SU-DHL-6 (cell line): ENCODE results near the gene GRHL3.

Experiments
- H2AFZ ChIP-seq: fragments of 200-600 bp; sonication (generic); 2 replicates; pipeline ENCODE4 v1.6.1; 2014; ENCODE audit warnings: low read depth, mild to moderate bottlenecking, moderate library complexity, mixed read lengths, antibody characterized with exemption, low read length; ENCODE audit not compliant: severe bottlenecking
- H3F3A ChIP-seq: fragments of 200-600 bp; shearing (Covaris generic); 2 replicates; pipeline ENCODE4 v1.6.0; 2016; ENCODE audit warnings: antibody characterized with exemption, mild to moderate bottlenecking; ENCODE audit not compliant: insufficient read depth
- H3K27ac ChIP-seq: fragments of 200-600 bp; sonication (generic); 2 replicates; pipeline ENCODE4 v1.5.1; 2016; ENCODE audit warnings: low read depth, mild to moderate bottlenecking, low read length, moderate library complexity, mixed read lengths
- H3K27me3 ChIP-seq: fragments of 200-600 bp; sonication (generic), shearing (Covaris generic); 2 replicates; pipeline ENCODE4 v1.6.0; 2014; ENCODE audit warnings: mild to moderate bottlenecking, low read length
- H3K36me3 ChIP-seq: fragments of 200-600 bp; sonication (generic); 2 replicates; pipeline ENCODE4 v1.6.1; 2014; ENCODE audit warnings: mild to moderate bottlenecking, low read length, mixed read lengths
- H3K4me2 ChIP-seq: fragments of 300-600, 200-600 bp; shearing (Covaris generic), sonication (generic); 2 replicates; pipeline ENCODE4 v1.6.0; 2014; ENCODE audit warnings: low read length, low read depth, mild to moderate bottlenecking; ENCODE audit not compliant: poor library complexity, severe bottlenecking
- H3K4me3 ChIP-seq: fragments of 200-600 bp; sonication (generic); 2 replicates; pipeline ENCODE4 v1.5.1; 2014; ENCODE audit warnings: antibody characterized with exemption, low read length, mild to moderate bottlenecking, mixed read lengths; ENCODE audit not compliant: insufficient read depth, poor library complexity, severe bottlenecking
- H3K79me2 ChIP-seq: fragments of 200-600 bp; sonication (generic); 2 replicates; pipeline ENCODE4 v1.6.1; 2014; ENCODE audit warnings: mild to moderate bottlenecking, low read length, moderate library complexity; ENCODE audit not compliant: insufficient read depth
- H3K9ac ChIP-seq: fragments of 200-600 bp; sonication (generic); 2 replicates; pipeline ENCODE4 v1.7.0; 2014; ENCODE audit warnings: mild to moderate bottlenecking, low read length
- H3K9me2 ChIP-seq: fragments of 200-600 bp; sonication (generic); replicated peaks from 2 replicates; pipeline ENCODE4 v1.6.1; 2014; ENCODE audit warnings: low read length; ENCODE audit not compliant: insufficient read depth
- H3K9me3 ChIP-seq: fragments of 200-600 bp; sonication (generic); 2 replicates; pipeline ENCODE4 v1.6.1; 2014; ENCODE audit warnings: low read length, mixed read lengths; ENCODE audit not compliant: insufficient read depth
- H4K20me1 ChIP-seq: fragments of 200-600 bp; sonication (generic); 2 replicates; pipeline ENCODE4 v1.6.1; 2014; ENCODE audit warnings: low read depth, mild to moderate bottlenecking, antibody characterized with exemption, low read length, moderate library complexity, mixed read lengths
- EZH2phosphoT487 ChIP-seq: fragments of 200-600 bp; sonication (generic), shearing (Covaris generic); conservative IDR thresholded peaks from 2 replicates; pipeline ENCODE4 v1.6.1; 2018; ENCODE audit warnings: mild to moderate bottlenecking, antibody characterized with exemption, low read length, moderate library complexity, mixed read lengths
- TF ChIP-seq, protein P1 (sequence below): fragments of 200-600 bp; sonication (generic); IDR thresholded peaks from one replicate; pipeline ENCODE4 v1.5.1; 2017; ENCODE audit warnings: antibody characterized with exemption, mild to moderate bottlenecking, low read length, moderate library complexity; ENCODE audit not compliant: insufficient read depth, poor library complexity, severe bottlenecking

Gene GRHL3

DNA sequence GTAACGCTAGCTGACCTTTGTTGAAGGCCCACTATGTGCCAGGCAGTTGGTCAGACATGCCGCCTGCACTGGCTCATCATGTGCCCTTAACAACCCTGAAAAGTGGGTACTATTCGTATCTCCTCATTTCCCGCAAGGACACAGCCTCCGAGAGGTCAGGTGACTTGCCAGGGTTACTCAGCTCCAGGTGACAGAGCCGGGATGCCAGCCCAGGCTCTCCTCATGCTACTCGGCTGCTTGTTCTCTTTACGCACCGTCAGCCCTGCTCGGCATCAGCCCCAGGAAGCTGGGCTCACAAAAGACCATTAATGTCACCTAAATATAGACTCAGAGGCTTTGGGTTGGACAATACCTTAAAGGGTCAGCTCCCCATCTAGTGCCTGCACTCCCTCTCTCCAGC lies 29.0 kb downstream of the GRHL3 start:
- H4K20me1 ChIP-seq, result no peaks in the 10 kb centered on the region
- H3K9ac ChIP-seq, result no peak overlapping the region
- H3F3A ChIP-seq, result no peaks in the 10 kb centered on the region
- H3K4me3 ChIP-seq, result no peak overlapping the region
- H3K27ac ChIP-seq, result no peak overlapping the region
- TF ChIP-seq EZH2phosphoT487, result no peak
- TF ChIP-seq, protein P1, sequence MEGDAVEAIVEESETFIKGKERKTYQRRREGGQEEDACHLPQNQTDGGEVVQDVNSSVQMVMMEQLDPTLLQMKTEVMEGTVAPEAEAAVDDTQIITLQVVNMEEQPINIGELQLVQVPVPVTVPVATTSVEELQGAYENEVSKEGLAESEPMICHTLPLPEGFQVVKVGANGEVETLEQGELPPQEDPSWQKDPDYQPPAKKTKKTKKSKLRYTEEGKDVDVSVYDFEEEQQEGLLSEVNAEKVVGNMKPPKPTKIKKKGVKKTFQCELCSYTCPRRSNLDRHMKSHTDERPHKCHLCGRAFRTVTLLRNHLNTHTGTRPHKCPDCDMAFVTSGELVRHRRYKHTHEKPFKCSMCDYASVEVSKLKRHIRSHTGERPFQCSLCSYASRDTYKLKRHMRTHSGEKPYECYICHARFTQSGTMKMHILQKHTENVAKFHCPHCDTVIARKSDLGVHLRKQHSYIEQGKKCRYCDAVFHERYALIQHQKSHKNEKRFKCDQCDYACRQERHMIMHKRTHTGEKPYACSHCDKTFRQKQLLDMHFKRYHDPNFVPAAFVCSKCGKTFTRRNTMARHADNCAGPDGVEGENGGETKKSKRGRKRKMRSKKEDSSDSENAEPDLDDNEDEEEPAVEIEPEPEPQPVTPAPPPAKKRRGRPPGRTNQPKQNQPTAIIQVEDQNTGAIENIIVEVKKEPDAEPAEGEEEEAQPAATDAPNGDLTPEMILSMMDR, result no peak
- no peaks in the 10 kb centered on the region for H3K9me2 ChIP-seq
- no peaks in the 10 kb centered on the region for H3K36me3 ChIP-seq
- no peaks in the 10 kb centered on the region for H3K9me3 ChIP-seq
- H2AFZ ChIP-seq, result no peak overlapping the region
- no peaks in the 10 kb centered on the region for H3K79me2 ChIP-seq
- no peaks in the 10 kb centered on the region for H3K27me3 ChIP-seq
- H3K4me2 ChIP-seq, result no peak overlapping the region

DNA sequence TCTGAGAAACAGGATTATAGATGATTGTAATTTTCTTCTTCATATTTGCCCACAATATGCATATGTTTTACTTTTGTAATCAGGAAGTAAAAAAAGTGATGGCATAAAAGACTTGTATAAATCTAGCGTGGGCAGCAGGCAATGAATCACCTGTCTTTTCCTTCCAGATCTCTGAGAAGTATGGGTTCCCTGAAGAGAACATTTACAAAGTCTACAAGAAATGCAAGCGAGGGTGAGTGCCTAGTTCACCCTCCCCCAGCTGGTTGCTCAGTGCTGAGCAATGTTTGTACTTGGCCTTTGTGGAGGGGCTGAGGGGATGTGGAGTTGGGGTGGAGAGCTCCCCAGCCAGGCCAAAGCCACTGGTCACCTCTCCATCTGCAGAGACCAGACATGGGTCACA lies 30.7 kb downstream of the GRHL3 start:
- H3K27ac ChIP-seq, result no peak overlapping the region
- H3K79me2 ChIP-seq, result no peaks in the 10 kb centered on the region
- H3K9me2 ChIP-seq, result no peaks in the 10 kb centered on the region
- H2AFZ ChIP-seq, result no peak overlapping the region
- no peak overlapping the region for H3K9ac ChIP-seq
- no peak for TF ChIP-seq EZH2phosphoT487
- TF ChIP-seq, protein P1, result no peak
- H3K27me3 ChIP-seq, result no peaks in the 10 kb centered on the region
- H4K20me1 ChIP-seq, result no peaks in the 10 kb centered on the region
- H3F3A ChIP-seq, result no peaks in the 10 kb centered on the region
- H3K4me2 ChIP-seq, result no peak overlapping the region
- no peaks in the 10 kb centered on the region for H3K36me3 ChIP-seq
- H3K9me3 ChIP-seq, result no peaks in the 10 kb centered on the region
- H3K4me3 ChIP-seq, result no peak overlapping the region

DNA sequence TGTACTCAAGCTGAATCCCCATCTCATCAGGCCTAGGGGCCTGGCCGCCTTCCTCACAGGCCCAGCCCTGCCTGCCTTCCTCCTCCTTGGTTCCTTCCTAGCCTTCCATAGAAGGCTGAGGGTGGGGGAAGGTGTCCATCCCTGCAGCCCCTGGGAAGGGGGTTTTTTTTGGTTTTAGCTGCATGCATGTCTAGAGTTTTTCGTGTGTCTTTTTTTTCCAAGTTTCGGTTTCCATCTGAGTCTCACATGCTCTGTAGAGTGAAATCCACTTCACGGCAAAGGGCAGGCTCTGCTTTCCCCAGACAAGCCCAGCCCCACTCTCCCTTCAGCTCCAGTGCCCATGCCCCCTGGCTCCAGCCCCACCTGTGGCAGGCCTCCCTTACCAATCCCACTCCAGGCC lies 32.1 kb downstream of the GRHL3 start:
- Histone ChIP-seq H3K36me3 (no peaks in the 10 kb centered on the region), H4K20me1 (no peaks in the 10 kb centered on the region), H3K27ac (no peak overlapping the region), H3K27me3 (no peaks in the 10 kb centered on the region), H2AFZ (no peak overlapping the region), H3F3A (no peaks in the 10 kb centered on the region), H3K9ac (no peak overlapping the region), H3K79me2 (no peaks in the 10 kb centered on the region), H3K9me3 (no peaks in the 10 kb centered on the region), H3K4me2 (no peak overlapping the region), H3K4me3 (no peak overlapping the region), H3K9me2 (no peaks in the 10 kb centered on the region)
- no peak for TF ChIP-seq EZH2phosphoT487
- TF ChIP-seq, protein P1, result no peak
